AG10803 (cell line): ENCODE results near the gene MRC1.
A peak's percentile ranks its signal among the peaks of the same experiment; 100 is the strongest.

Experiments
- DNase-seq: peaks from one replicate; pipeline ENCODE4 v3.0.0; 2010; ENCODE audit warnings: low read depth
- H3K4me3 ChIP-seq: 2 replicates; pipeline ENCODE4 v1.5.1; 2011; ENCODE audit warnings: mild to moderate bottlenecking, low read length, control low read depth
- TF ChIP-seq, protein P1 (sequence below): conservative IDR thresholded peaks from 2 replicates; pipeline ENCODE4 v1.5.1; 2011; ENCODE audit warnings: mild to moderate bottlenecking, low read length, control low read depth, inconsistent platforms

Gene MRC1

DNA sequence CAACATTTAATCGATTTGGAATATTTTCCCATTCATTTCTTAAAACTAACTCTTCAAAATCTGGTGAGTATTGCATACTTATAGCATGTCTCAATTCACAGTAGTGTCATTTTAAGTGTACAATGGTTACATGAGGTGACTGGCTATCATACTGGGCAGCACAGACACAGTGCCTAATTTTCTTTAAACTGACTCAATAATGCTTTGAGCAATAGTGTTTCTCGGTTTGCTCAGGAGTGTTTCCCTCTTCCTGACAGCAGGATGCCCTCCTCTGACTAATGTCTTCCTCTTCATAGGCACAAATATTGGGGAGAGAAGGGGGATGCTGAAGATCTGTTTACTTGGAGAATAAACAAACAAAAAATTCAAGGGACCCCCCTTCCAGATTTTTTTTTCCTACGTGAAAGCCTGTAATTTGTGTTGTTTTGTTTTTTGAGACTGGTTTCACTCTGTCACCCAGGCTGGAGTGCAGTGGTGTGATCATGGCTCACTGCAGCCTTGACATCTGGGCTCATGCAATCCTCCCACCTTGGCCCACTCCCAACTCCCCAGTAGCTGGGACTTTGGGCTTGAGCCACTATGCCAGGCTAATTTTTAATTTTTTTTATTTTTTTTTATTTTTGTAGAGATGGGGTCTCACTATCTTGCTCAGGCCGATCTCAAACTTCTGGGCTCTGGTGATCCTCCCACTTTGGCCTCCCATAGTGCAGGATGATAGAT is 2.2 kb downstream of the MRC1 start:
- no peak overlapping the region for H3K4me3 ChIP-seq
- peak; percentile 5 for DNase-seq
- TF ChIP-seq, protein P1, sequence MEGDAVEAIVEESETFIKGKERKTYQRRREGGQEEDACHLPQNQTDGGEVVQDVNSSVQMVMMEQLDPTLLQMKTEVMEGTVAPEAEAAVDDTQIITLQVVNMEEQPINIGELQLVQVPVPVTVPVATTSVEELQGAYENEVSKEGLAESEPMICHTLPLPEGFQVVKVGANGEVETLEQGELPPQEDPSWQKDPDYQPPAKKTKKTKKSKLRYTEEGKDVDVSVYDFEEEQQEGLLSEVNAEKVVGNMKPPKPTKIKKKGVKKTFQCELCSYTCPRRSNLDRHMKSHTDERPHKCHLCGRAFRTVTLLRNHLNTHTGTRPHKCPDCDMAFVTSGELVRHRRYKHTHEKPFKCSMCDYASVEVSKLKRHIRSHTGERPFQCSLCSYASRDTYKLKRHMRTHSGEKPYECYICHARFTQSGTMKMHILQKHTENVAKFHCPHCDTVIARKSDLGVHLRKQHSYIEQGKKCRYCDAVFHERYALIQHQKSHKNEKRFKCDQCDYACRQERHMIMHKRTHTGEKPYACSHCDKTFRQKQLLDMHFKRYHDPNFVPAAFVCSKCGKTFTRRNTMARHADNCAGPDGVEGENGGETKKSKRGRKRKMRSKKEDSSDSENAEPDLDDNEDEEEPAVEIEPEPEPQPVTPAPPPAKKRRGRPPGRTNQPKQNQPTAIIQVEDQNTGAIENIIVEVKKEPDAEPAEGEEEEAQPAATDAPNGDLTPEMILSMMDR, result no peak

DNA sequence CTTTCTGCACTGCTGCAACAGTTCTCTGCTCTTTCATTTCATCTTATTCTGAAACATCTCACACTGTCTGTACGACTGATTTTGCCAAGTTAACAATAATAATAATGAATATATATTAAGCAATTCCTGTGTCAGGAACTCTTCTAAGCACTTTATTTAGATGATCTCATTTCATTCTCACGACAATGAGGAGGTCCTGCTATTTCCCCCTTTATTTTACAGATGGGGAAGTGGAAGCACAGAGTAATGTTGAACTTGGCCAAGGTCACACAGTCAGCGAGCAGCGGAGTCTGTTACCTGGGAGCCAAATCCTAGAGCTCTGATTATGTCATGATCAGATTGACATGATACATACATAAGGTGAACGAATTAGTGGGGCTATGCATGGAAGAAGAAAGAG is 5.8 kb downstream of the MRC1 start:
- DNase-seq, result no peak
- TF ChIP-seq, protein P1, result no peak
- H3K4me3 ChIP-seq, result no peak overlapping the region

DNA sequence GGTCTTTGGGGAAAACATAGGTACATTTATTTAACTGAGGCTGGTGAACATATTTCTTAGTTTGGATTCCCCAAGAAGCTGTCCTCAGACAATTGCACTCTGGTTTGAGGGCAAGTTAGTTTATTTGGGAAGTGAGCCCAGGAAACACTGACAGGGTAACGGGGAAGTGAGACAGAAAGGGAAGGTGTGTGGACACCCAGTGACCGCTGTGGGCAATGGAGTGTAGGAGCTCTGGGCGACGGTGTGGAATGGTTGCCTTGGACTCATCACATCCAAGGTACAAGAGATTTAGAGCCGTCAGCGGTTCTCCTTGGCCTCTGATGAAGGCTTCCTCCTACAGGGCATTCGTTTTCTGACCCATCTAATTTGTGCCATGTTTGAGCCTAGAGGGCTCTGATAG is 7.1 kb downstream of the MRC1 start:
- DNase-seq, result no peak
- H3K4me3 ChIP-seq, result no peak overlapping the region
- TF ChIP-seq, protein P1, result no peak

DNA sequence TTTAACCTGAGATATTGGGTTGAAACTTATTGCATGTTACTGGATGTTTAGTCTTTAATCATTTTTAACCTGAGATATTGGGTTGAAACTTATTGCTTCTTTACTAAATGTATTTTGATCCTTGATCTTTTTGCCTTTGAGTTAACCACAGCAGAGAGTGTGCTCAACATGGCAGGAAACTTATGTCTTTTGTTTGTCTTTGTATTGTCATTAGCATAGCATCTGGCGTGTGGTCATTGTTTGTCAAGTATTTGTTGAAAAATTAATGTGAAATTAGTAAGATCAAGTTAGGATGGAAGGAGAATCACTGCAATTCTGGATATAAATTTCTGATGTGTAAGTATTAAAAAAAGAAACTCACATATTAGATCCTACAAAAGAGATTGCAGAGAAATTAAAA is 8.2 kb downstream of the MRC1 start:
- TF ChIP-seq, protein P1, result no peak
- H3K4me3 ChIP-seq, result no peak overlapping the region
- DNase-seq, result no peak

DNA sequence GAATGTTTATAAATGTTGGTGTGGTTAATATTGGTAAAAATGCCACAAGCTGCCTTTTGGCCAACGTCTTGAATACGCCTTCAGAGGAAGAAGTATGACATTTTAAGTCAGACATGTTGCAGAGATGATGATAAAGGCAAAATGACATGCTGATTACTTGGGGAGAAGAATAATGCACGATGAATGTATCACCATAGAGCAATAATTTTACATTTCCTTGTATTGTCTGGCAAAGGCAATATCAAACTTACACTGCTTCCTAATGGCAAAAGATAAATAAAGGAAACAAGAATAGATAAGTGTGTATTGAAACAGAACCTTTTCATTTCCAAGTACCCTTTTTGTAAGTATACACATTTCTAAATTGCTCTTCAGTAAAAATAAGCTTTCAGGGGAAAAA is 8.6 kb downstream of the MRC1 start:
- DNase-seq, result no peak
- H3K4me3 ChIP-seq, result no peak overlapping the region
- TF ChIP-seq, protein P1, result no peak

DNA sequence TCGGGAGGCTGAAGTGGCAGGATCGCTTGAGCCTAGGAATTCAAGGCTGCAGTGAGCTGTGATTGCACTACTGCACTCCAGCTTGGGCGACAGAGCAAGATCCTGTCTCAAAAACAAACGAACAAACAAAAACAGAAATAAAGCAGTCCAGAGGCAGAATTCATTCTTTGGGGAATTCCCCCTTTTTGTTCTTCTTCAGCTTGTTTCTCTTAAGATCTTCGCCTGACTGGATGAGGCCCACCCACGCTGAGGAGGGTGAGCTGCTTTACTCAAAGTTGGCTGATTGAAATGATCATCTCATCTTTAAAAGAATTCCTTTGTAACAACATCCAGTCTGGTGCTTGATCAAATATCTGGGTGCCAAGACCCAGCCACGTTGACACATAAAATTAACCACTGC is 10.7 kb downstream of the MRC1 start:
- TF ChIP-seq, protein P1, result no peak
- no peak overlapping the region for H3K4me3 ChIP-seq
- DNase-seq, result no peak

DNA sequence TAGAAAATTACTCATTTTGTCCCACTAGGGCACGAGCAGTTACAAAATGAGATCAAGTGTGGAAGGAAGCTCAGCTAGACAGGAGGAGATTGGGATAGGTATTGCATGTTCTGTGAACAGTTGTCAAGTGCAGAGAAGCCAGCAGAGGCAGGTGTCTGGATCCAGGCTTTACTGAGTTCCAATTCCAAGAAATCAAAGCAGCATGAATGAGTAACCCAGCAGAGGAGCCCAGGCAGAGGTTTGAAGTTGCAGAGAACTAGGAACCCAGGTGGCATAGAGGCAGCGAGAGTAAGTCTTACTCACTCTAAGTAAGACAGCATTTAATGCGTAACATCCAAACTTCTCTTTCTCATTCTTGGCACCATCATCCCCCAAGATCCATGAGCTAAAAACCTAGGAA is 11.8 kb downstream of the MRC1 start:
- TF ChIP-seq, protein P1, result no peak
- no peak overlapping the region for H3K4me3 ChIP-seq
- DNase-seq, result no peak
